Esophagus muscularis mucosa (tissue), 4 donors: ENCODE data around the gene MTFMT. TPM values are rescaled to one million over a fixed set of nuclear protein-coding genes. Genes with fewer than 3 reads are reported as not detected.

ENCODE experiments used
- DNase-seq: peaks from one replicate; pipeline ENCODE4 v3.0.0-alpha.2; 2017; ENCODE audit errors: extremely low spot score
- H3K27ac ChIP-seq, 4 donors: fragments of 200-600 bp; sonication (generic); replicated peaks in 1 of 4; 1 replicate in 3 of 4; 2 replicates in 1 of 4; pipeline ENCODE4 v1.5.1; 2016 to 2019; ENCODE audit warnings: mild to moderate bottlenecking in 1 of 4
- H3K27me3 ChIP-seq, 4 donors: fragments of 200-600 bp; sonication (generic); one replicate each; pipeline versions ENCODE4 v1.5.1 to v1.6.0; 2016 to 2019
- H3K36me3 ChIP-seq, 4 donors: fragments of 200-600 bp; sonication (generic); one replicate each; pipeline ENCODE4 v1.5.1; 2016 to 2019
- H3K4me1 ChIP-seq, 4 donors: fragments of 200-600 bp; sonication (generic); one replicate each; pipeline ENCODE4 v1.5.1; 2016 to 2019
- H3K4me3 ChIP-seq, 4 donors: fragments of 200-600 bp; sonication (generic); 1 replicate in 2 of 4; 2 replicates in 2 of 4; pipeline ENCODE4 v1.5.1; 2016 to 2019; ENCODE audit warnings: mild to moderate bottlenecking in 4 of 4, moderate library complexity in 1 of 4
- H3K9me3 ChIP-seq, 4 donors: fragments of 200-600 bp; sonication (generic); 1 replicate in 3 of 4; 2 replicates in 1 of 4; pipeline ENCODE4 v1.5.1; 2016 to 2019
- CTCF ChIP-seq, 3 experiments: fragments of 200-600 bp in 2 of 3; fragments of 450-650 bp in 1 of 3; sonication (generic) in 2 of 3; IDR thresholded peaks; one replicate each; pipeline ENCODE4 v1.5.1; 2017 to 2019; ENCODE audit warnings: antibody characterized with exemption in 3 of 3, mild to moderate bottlenecking in 2 of 3, moderate library complexity in 1 of 3
- EP300 ChIP-seq: sonication (generic); formaldehyde crosslinking; IDR thresholded peaks from one replicate; pipeline ENCODE4 v1.6.1; 2017; ENCODE audit warnings: antibody characterized with exemption
- POLR2A ChIP-seq: fragments of 450-650 bp; IDR thresholded peaks from one replicate; pipeline ENCODE4 v1.6.1; 2017; ENCODE audit warnings: antibody characterized with exemption, moderate library complexity, mild to moderate bottlenecking, low read depth
- POLR2AphosphoS5 ChIP-seq, 2 donors: sonication (generic); formaldehyde crosslinking; IDR thresholded peaks; one replicate each; pipeline ENCODE4 v1.6.1; 2017; ENCODE audit warnings: antibody characterized with exemption in 2 of 2
- WGBS: methylation state at CpG from one replicate; pipeline ENCODE4 v1.1.5; 2018; 5-methylcytosine and 5-hydroxymethylcytosine counted together
- intact Hi-C: fragments of 100-400 bp; cut with DNase I; formaldehyde crosslinking; loops from one replicate; pipeline ENCODE4 v1.15.1; 2023
- total RNA-seq, 4 donors: library from RNA; depleted of rRNA; stranded (reverse); fragments of >200 nt; gene quantifications; one replicate each; pipeline versions ENCODE4 v1.1.0 to v1.2.1, GENCODE V29; 2016

The MTFMT gene
- total RNA-seq, 4 donors from 2014 or later = 26.3 to 29.9 (median 29.4) TPM

- H3K27ac ChIP-seq = peak within 1 kb of the TSS; percentile 91 to 96 (median 96)
- TF ChIP-seq EP300 = no peak
- peak; percentile 89 to 93 for TF ChIP-seq POLR2AphosphoS5 (IDR thresholded peaks at IDR 0.05)
- TF ChIP-seq POLR2A = peak; percentile 6
- peak in 1 of 3 experiments; percentile 11 for TF ChIP-seq CTCF (IDR thresholded peaks at IDR 0.05)
- H3K27me3 ChIP-seq = no peaks in the 10 kb centered on the region
- H3K4me3 ChIP-seq = peak within 1 kb of the TSS; percentile 79 to 96 (median 92)
- peak; percentile 96 for DNase-seq
- H3K9me3 ChIP-seq = no peaks in the 10 kb centered on the region
- peaks cover 19 to 51% (median 43%) of the 10 kb centered on the region in 4 donors for H3K4me1 ChIP-seq
- no peaks in the 10 kb centered on the region for H3K36me3 ChIP-seq
- intact Hi-C loops = loop anchor here (5.0 to 10.0 kb wide), 2 partner anchors 38 to 165 kb away; partner anchors contain the start of genes MTFMT and PIF1
- WGBS = 0% methylated on average over 16 of the region's 75 CpGs
These were observed 39.8 kb downstream of the MTFMT start, which contains the start of gene SPG21 for GRCh38 chr15:64989416-64990167. Gene SPG21 (minus strand): TSS chr15:64989914. CDS start chr15:64983569, 6,345 bp downstream.

- 45% methylated on average over 3 of the region's 3 CpGs for WGBS
- intact Hi-C loops = loop anchor here (5.0 to 10.0 kb wide), 2 partner anchors 40 to 162 kb away; partner anchors contain the start of genes MTFMT and PIF1
- Histone ChIP-seq H3K36me3 (peaks cover 0 to 9% (median 7%) of the 10 kb centered on the region in 4 donors), H3K4me1 (peaks cover 19 to 63% (median 48%) of the 10 kb centered on the region in 4 donors), H3K27ac (peak overlapping the region in 1 of 4 donors; percentile 11), H3K9me3 (no peaks in the 10 kb centered on the region), H3K27me3 (no peaks in the 10 kb centered on the region), H3K4me3 (no peak overlapping the region)
- DNase-seq = no peak
- no peak for TF ChIP-seq CTCF (IDR thresholded peaks at IDR 0.05)
- no peak for TF ChIP-seq EP300
- no peak for TF ChIP-seq POLR2A
These were observed 42.3 kb downstream of the MTFMT start for GRCh38 chr15:64987136-64987535.

- no peak for TF ChIP-seq CTCF (IDR thresholded peaks at IDR 0.05)
- TF ChIP-seq POLR2AphosphoS5 (IDR thresholded peaks at IDR 0.05) = no peak
- no peak for TF ChIP-seq POLR2A
- no peak for TF ChIP-seq EP300
- DNase-seq = no peak
- Histone ChIP-seq H3K27ac (peak overlapping the region; percentile 39 to 70 (median 59)), H3K9me3 (no peaks in the 10 kb centered on the region), H3K36me3 (peaks cover under 1 to 14% (median 11%) of the 10 kb centered on the region in 4 donors), H3K4me3 (no peak overlapping the region), H3K27me3 (no peaks in the 10 kb centered on the region), H3K4me1 (peaks cover 23 to 57% (median 53%) of the 10 kb centered on the region in 4 donors)
- intact Hi-C loops = loop anchor here (5.0 to 10.0 kb wide), 2 partner anchors 42 to 161 kb away; partner anchors contain the start of genes MTFMT and PIF1
- WGBS = 60% methylated on average over 4 of the region's 9 CpGs
These were observed 43.9 kb downstream of the MTFMT start for GRCh38 chr15:64985366-64986033.

- Histone ChIP-seq H3K4me1 (peaks cover 10 to 38% (median 33%) of the 10 kb centered on the region in 4 donors), H3K4me3 (no peak overlapping the region), H3K9me3 (no peaks in the 10 kb centered on the region), H3K27ac (no peak overlapping the region), H3K27me3 (no peaks in the 10 kb centered on the region), H3K36me3 (peaks cover 14 to 40% (median 39%) of the 10 kb centered on the region in 4 donors)
- TF ChIP-seq POLR2A = no peak
- TF ChIP-seq POLR2AphosphoS5 (IDR thresholded peaks at IDR 0.05) = no peak
- TF ChIP-seq CTCF (IDR thresholded peaks at IDR 0.05) = no peak
- TF ChIP-seq EP300 = no peak
- no peak for DNase-seq
- WGBS = 92% methylated on average over 1 of the region's 1 CpG
- intact Hi-C loops = loop anchor here (10.0 kb wide), 1 partner anchor 158 kb away; the partner anchor contains the start of gene PIF1
These were observed 47.0 kb downstream of the MTFMT start for GRCh38 chr15:64982472-64982871.
